HEK293T (cell line): ENCODE data around the gene LEUTX.
"Not testable (repeated sequence)": the region's sequence is repeated elsewhere in the genome, so short reads cannot be mapped to it uniquely, and the experiment has no call there.

ENCODE experiments used
- CTCF ChIA-PET: fragments of 350-600 bp; formaldehyde crosslinking; extraction: SDS; loops from one replicate; lab custom pipeline; 2021; ENCODE audit warnings: antibody characterized with exemption, inconsistent platforms; lab: Yijun Ruan, JAX
- POLR2A ChIA-PET: fragments of 350-600 bp; formaldehyde crosslinking; extraction: SDS; loops from one replicate; lab custom pipeline; 2020; ENCODE audit warnings: antibody characterized with exemption, inconsistent platforms; lab: Yijun Ruan, JAX
- DNase-seq: peaks from one replicate; pipeline ENCODE4 v3.0.0; 2012; ENCODE audit warnings: mixed read lengths; ENCODE audit errors: extremely low spot score
- ARNT ChIP-seq: fragments of 450-650 bp; IDR thresholded peaks from 2 replicates; pipeline ENCODE4 v1.6.1; 2017; ENCODE audit warnings: mild to moderate bottlenecking
- BHLHE40 ChIP-seq: fragments of 450-650 bp; IDR thresholded peaks from 2 replicates; pipeline ENCODE4 v1.6.1; 2016; ENCODE audit warnings: mild to moderate bottlenecking, moderate library complexity, borderline replicate concordance
- CTBP1 ChIP-seq: fragments of 450-650 bp; IDR thresholded peaks from 2 replicates; pipeline ENCODE4 v1.6.1; 2016; ENCODE audit warnings: borderline replicate concordance
- ELF4 ChIP-seq: fragments of 450-650 bp; IDR thresholded peaks from 2 replicates; pipeline ENCODE4 v1.6.1; 2017; ENCODE audit warnings: antibody characterized with exemption
- FOXA1 ChIP-seq: fragments of 450-650 bp; IDR thresholded peaks from 2 replicates; pipeline ENCODE4 v1.6.1; 2016; ENCODE audit warnings: mild to moderate bottlenecking
- FOXK2 ChIP-seq: fragments of 450-650 bp; IDR thresholded peaks from 2 replicates; pipeline ENCODE4 v1.6.1; 2016; ENCODE audit warnings: mild to moderate bottlenecking
- FOXM1 ChIP-seq: fragments of 450-650 bp; IDR thresholded peaks from 2 replicates; pipeline ENCODE4 v1.6.1; 2017; ENCODE audit warnings: mild to moderate bottlenecking, borderline replicate concordance
- HDGF ChIP-seq: fragments of 450-650 bp; IDR thresholded peaks from 2 replicates; pipeline ENCODE4 v1.6.1; 2017; ENCODE audit warnings: antibody characterized with exemption, borderline replicate concordance
- L3MBTL2 ChIP-seq: fragments of 450-650 bp; conservative IDR thresholded peaks from 2 replicates; pipeline ENCODE4 v1.6.1; 2016; ENCODE audit warnings: mild to moderate bottlenecking
- LEF1 ChIP-seq: fragments of 450-650 bp; IDR thresholded peaks from 2 replicates; pipeline ENCODE4 v1.6.1; 2017; ENCODE audit warnings: mild to moderate bottlenecking, borderline replicate concordance
- NFRKB ChIP-seq: fragments of 450-650 bp; IDR thresholded peaks from 2 replicates; pipeline ENCODE4 v1.6.1; 2016; ENCODE audit warnings: mild to moderate bottlenecking, moderate library complexity
- PKNOX1 ChIP-seq: fragments of 450-650 bp; IDR thresholded peaks from 2 replicates; pipeline ENCODE4 v1.6.1; 2016
- SUZ12 ChIP-seq: fragments of 450-650 bp; IDR thresholded peaks from 2 replicates; pipeline ENCODE4 v1.6.1; 2016; ENCODE audit warnings: mild to moderate bottlenecking
- TARDBP ChIP-seq: fragments of 450-650 bp; IDR thresholded peaks from 2 replicates; pipeline ENCODE4 v1.6.1; 2016
- ZNF384 ChIP-seq: fragments of 450-650 bp; IDR thresholded peaks from 2 replicates; pipeline ENCODE4 v1.6.1; 2016

LEUTX gene

DNA sequence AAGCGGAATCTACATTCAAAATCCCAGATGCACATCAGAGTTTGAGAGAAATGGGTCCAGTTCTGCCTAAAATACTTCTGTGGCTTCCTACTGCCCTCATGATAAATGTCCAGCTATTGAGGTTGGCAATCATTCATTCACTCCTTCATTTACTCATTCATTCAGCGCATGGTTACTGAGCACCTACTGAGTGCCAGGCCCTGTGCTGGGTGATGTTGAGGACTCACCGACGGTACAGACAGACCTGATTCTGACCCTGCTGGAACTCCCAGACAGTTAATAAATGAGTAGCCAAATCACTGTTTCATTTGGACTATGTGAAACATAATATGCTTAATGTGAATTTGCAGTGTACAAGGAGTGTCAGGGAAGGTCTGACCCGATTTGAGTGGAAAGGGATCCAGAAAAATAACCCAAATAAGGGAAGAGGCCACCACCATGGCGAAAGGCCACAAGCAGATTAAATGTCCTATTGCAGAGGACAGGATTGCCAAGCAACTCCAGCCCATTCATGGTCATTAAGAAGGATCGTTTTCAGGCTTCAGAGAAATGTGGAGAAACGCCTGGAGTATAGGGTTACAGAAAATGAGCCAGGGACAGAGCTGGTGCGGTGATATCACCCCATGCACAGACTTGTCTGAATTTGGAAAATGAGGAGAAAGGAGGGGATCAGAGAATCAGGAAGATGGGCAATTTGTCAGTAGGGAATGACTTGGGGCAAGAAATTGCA, 34.8 kb downstream of the LEUTX start:
- ChIA-PET CTCF (no interaction called here), POLR2A (no interaction called here)
- DNase-seq, result no peak
- TF ChIP-seq L3MBTL2 (no peak), NFRKB (no peak), PKNOX1 (no peak)

DNA sequence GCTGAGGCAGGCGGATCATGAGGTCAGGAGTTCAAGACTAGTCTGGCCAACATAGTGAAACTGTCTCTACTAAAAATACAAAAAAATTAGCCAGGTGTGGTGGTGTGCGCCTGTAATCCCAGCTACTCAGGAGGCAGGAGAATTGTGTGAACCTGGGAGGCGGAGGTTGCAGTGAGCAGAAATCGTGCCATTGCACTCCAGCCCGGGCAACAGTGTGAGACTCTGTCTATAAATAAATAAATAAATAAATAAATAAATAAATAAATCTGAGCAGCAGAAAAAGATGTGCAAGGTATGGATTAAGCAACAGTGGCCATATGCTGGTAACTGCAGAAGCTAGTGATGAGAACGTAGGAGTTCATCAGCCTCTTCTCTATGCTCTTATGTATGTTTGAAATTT, 35.5 kb downstream of the LEUTX start:
- CTCF ChIA-PET, DNase-seq: not testable (repeated sequence)
- POLR2A ChIA-PET, result interaction anchor here (1.3 kb wide), 1 partner anchor 32 kb away, joined by 5 read pairs; the partner anchor contains the start of gene FBL

DNA sequence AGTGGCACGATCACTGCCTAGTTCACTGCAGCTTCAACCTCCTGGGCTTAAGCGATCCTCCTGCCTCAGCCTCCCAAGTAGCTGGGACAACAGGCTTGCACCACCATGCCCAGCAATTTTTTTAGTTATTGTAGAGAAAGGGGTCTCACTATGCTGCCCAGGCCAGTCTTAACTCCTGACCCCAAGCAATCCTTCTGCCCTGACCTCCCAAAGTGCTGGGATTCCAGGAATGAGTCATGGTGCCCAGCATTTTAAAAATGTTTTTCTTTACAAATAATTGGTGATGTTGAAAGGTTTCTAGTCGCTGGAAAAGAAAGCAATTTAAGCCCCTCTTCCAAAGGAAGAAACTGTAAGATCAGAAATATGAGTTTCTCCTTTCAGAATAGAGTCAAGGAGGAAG, 35.9 kb downstream of the LEUTX start:
- POLR2A ChIA-PET, result interaction anchor here (1.3 to 1.9 kb wide), 2 partner anchors 19 to 31 kb away, joined by 5 read pairs; partner anchors contain the start of genes DYRK1B and FBL
- CTCF ChIA-PET, result interaction anchor here (0.8 kb wide), 1 partner anchor 22 kb away, joined by 3 read pairs; no protein-coding TSS in a partner anchor
- TF ChIP-seq FOXA1 (no peak), FOXM1 (no peak), NFRKB (no peak), ARNT (no peak), PKNOX1 (no peak), L3MBTL2 (no peak), ELF4 (no peak), HDGF (no peak), ZNF384 (no peak), BHLHE40 (no peak), SUZ12 (no peak)
- no peak for DNase-seq

- CTCF ChIA-PET, result no interaction called here
- TF ChIP-seq ZNF384 (no peak), ARNT (no peak), HDGF (no peak), PKNOX1 (no peak), BHLHE40 (no peak), L3MBTL2 (no peak), LEF1 (no peak), FOXK2 (no peak), TARDBP (no peak), CTBP1 (no peak), FOXM1 (no peak), NFRKB (no peak)
- DNase-seq, result no peak
- POLR2A ChIA-PET, result interaction anchor here (1.9 kb wide), 1 partner anchor 18 kb away, joined by 5 read pairs; the partner anchor contains the start of gene DYRK1B
These were observed 37.8 kb downstream of the LEUTX start for GRCh38 chr19:39816287-39817048.

- CTCF ChIA-PET, result no interaction called here
- POLR2A ChIA-PET, result interaction anchor here (1.5 kb wide), 1 partner anchor 16 kb away, joined by 5 read pairs; the partner anchor contains the start of gene DYRK1B
These were observed 39.4 kb downstream of the LEUTX start for GRCh38 chr19:39817888-39818561.

More at GRCh38 chr19:39817888-39818561, 39.4 kb downstream of the LEUTX start:
- no peak for DNase-seq
- no peak for TF ChIP-seq FOXK2
- no peak for TF ChIP-seq LEF1
- no peak for TF ChIP-seq ELF4
- no peak for TF ChIP-seq ZNF384
- no peak for TF ChIP-seq PKNOX1
- TF ChIP-seq SUZ12, result no peak
- no peak for TF ChIP-seq HDGF
- no peak for TF ChIP-seq NFRKB
- TF ChIP-seq TARDBP, result no peak
- no peak for TF ChIP-seq FOXM1
- TF ChIP-seq CTBP1, result no peak
- TF ChIP-seq L3MBTL2, result no peak
- no peak for TF ChIP-seq FOXA1
